Hepatocyte (in vitro differentiated cells): ENCODE data around the gene ANKRD29.

Experiments
- CTCF ChIP-seq: fragments of 200-600 bp; sonication (generic); IDR thresholded peaks from 2 replicates; pipeline ENCODE4 v1.5.1; 2016; ENCODE audit warnings: antibody characterized with exemption, mild to moderate bottlenecking; ENCODE audit not compliant: poor library complexity
- EZH2 ChIP-seq: fragments of 200-600 bp; sonication (generic); IDR thresholded peaks from 2 replicates; pipeline ENCODE4 v1.6.1; 2016; ENCODE audit warnings: antibody characterized with exemption, mild to moderate bottlenecking, borderline replicate concordance
- EZH2phosphoT487 ChIP-seq: fragments of 200-600 bp; sonication (generic); IDR thresholded peaks from one replicate; pipeline ENCODE4 v1.6.1; 2018; ENCODE audit warnings: antibody characterized with exemption, mild to moderate bottlenecking, low read depth, moderate library complexity; ENCODE audit not compliant: unreplicated experiment, severe bottlenecking

DNA sequence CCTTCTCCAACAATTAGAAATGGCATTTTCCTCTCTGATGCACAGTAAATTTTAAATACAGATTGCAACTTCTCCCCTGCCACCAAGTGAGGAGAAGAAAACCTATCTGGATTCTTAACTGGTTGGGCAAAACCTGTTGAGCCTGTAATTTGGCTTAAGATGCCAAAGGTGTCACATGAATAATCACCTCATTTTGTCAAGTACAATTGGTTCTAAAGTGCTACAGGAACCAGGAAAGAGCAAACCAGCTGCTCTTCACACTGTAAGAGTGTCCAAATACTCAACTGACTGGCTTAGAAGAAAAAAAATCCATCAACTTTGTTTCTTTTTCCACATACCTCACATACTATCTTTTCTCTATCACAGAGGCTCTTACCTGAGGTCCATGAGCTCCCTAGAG lies 111.8 kb downstream of the ANKRD29 start:
- TF ChIP-seq CTCF (no peak), EZH2 (no peak), EZH2phosphoT487 (no peak)
